OCI-LY3 (cell line): ENCODE results near the gene EMSY.

Source experiments
- H2AFZ ChIP-seq: fragments of 200-600, 300-600 bp; shearing (Covaris generic); 2 replicates; pipeline ENCODE4 v1.6.0; 2014; ENCODE audit warnings: antibody characterized with exemption, low read depth, low read length
- H3K27ac ChIP-seq: fragments of 200-600, 300-600 bp; sonication (generic); 2 replicates; pipeline ENCODE4 v1.5.1; 2014; ENCODE audit warnings: mild to moderate bottlenecking, low read length, moderate library complexity, mixed read lengths
- H3K27me3 ChIP-seq: fragments of 200-600, 300-600 bp; sonication (generic); 2 replicates; pipeline ENCODE4 v1.6.1; 2014; ENCODE audit warnings: low read depth, low read length, mixed read lengths
- H3K36me3 ChIP-seq: fragments of 200-600, 300-600 bp; sonication (generic); replicated peaks from 2 replicates; pipeline ENCODE3; 2014; ENCODE audit warnings: low read depth, low read length, mixed read lengths
- H3K4me1 ChIP-seq: fragments of 300-600, 200-600 bp; sonication (generic); 2 replicates; pipeline ENCODE4 v1.6.1; 2014; ENCODE audit warnings: low read length, mixed read lengths
- H3K4me2 ChIP-seq: fragments of 200-600, 300-600 bp; sonication (generic); 2 replicates; pipeline ENCODE4 v1.6.1; 2014; ENCODE audit warnings: low read length, mixed read lengths
- H3K4me3 ChIP-seq: fragments of 300-600, 200-600 bp; sonication (generic); 2 replicates; pipeline ENCODE4 v1.5.1; 2014; ENCODE audit warnings: antibody characterized with exemption, mild to moderate bottlenecking, low read length, moderate library complexity
- H3K79me2 ChIP-seq: fragments of 300-600, 200-600 bp; shearing (Covaris generic); 2 replicates; pipeline ENCODE4 v1.6.1; 2014; ENCODE audit warnings: mild to moderate bottlenecking, low read length, mixed read lengths
- H3K9ac ChIP-seq: fragments of 300-600, 200-600 bp; shearing (Covaris generic); 2 replicates; pipeline ENCODE4 v1.6.0; 2014; ENCODE audit warnings: mild to moderate bottlenecking, low read length, moderate library complexity
- H3K9me3 ChIP-seq: fragments of 200-600, 300-600 bp; shearing (Covaris generic); 2 replicates; pipeline ENCODE4 v1.6.1; 2014; ENCODE audit warnings: low read length, mixed read lengths; ENCODE audit not compliant: insufficient read depth
- H4K20me1 ChIP-seq: fragments of 200-600, 300-600 bp; sonication (generic); 2 replicates; pipeline ENCODE4 v1.6.1; 2016; ENCODE audit warnings: low read length, mixed read lengths; ENCODE audit not compliant: insufficient read depth
- EZH2phosphoT487 ChIP-seq: fragments of 200-600 bp; shearing (Covaris generic); IDR thresholded peaks from 2 replicates; pipeline ENCODE4 v1.6.1; 2018; ENCODE audit warnings: antibody characterized with exemption, mixed run types, low read depth
- TF ChIP-seq, protein P1 (sequence below): fragments of 200-600, 300-600 bp; sonication (generic); IDR thresholded peaks from 2 replicates; pipeline ENCODE4 v1.5.1; 2014; ENCODE audit warnings: antibody characterized with exemption, low read length, low read depth

The EMSY gene

DNA sequence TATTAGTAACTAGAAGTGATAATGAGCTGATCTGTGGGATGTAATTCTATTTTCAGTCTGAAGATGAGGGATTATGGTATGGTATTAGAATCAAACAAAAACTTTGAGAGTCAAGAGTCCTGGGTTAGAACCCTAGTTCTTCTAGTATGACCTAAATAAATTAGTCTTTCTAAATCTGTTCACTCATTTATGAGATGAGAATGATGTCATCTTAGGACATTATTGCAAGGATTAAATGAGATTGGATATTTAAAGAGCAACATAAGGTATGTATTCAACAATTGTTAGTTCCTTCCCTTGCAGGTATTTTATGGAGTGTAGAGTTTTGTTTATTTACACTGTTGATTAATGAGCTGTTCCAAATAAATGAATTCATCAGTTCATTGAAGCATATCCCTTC, 21.8 kb downstream of the EMSY start:
- Histone ChIP-seq H3K27ac (no peak overlapping the region), H3K9ac (no peak overlapping the region), H3K27me3 (no peaks in the 10 kb centered on the region), H4K20me1 (no peaks in the 10 kb centered on the region), H3K36me3 (peaks cover 29% of the 10 kb centered on the region), H2AFZ (no peak overlapping the region), H3K9me3 (no peaks in the 10 kb centered on the region), H3K79me2 (no peaks in the 10 kb centered on the region), H3K4me1 (no peaks in the 10 kb centered on the region), H3K4me3 (no peak overlapping the region), H3K4me2 (no peak overlapping the region)
- TF ChIP-seq, protein P1, sequence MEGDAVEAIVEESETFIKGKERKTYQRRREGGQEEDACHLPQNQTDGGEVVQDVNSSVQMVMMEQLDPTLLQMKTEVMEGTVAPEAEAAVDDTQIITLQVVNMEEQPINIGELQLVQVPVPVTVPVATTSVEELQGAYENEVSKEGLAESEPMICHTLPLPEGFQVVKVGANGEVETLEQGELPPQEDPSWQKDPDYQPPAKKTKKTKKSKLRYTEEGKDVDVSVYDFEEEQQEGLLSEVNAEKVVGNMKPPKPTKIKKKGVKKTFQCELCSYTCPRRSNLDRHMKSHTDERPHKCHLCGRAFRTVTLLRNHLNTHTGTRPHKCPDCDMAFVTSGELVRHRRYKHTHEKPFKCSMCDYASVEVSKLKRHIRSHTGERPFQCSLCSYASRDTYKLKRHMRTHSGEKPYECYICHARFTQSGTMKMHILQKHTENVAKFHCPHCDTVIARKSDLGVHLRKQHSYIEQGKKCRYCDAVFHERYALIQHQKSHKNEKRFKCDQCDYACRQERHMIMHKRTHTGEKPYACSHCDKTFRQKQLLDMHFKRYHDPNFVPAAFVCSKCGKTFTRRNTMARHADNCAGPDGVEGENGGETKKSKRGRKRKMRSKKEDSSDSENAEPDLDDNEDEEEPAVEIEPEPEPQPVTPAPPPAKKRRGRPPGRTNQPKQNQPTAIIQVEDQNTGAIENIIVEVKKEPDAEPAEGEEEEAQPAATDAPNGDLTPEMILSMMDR: no peak
- TF ChIP-seq EZH2phosphoT487: no peak

DNA sequence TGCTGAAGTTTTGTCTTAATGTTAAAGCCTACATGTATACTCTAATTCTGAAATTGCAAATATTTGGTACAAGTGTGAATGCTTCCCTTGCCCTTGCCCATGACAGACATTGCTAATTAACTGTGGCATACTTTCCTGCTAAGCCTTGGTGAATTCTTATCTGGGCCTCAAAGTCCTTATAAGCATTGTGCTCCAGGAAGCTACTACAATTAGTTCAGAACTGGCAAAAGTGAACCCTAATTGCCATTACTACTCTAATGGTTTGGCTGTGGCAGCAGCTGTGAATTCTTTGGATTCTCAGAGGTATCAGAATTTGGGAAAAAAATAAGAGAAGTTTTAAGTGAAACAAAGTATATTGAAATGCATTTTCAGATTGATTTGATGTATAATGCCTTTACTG, 24.3 kb downstream of the EMSY start:
- Histone ChIP-seq H3K9ac (no peak overlapping the region), H3K27ac (no peak overlapping the region), H3K9me3 (no peaks in the 10 kb centered on the region), H2AFZ (no peak overlapping the region), H4K20me1 (no peaks in the 10 kb centered on the region), H3K4me3 (no peak overlapping the region), H3K79me2 (no peaks in the 10 kb centered on the region), H3K27me3 (no peaks in the 10 kb centered on the region), H3K4me2 (no peak overlapping the region), H3K4me1 (no peaks in the 10 kb centered on the region), H3K36me3 (peaks cover 33% of the 10 kb centered on the region)
- TF ChIP-seq, protein P1: no peak
- TF ChIP-seq EZH2phosphoT487: no peak

DNA sequence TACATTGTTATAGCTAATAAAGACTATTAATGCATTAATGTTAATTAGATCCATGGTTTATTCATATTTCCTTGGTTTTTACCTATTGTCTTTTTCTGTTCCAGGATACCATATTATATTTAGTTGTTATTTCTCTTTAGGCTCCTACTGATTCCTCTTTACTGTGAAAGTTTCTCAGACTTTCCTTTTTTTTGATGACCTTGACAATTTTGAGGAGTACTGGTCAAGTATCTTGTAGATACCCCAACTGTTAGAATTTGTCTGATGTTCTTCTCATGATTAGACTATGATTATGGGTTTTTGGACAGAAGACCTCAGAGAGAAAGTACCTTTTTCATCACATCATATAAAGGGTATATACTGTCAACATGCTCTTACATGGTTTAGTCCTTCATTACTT, 26.6 kb downstream of the EMSY start:
- Histone ChIP-seq H3K27ac (no peak overlapping the region), H3K27me3 (no peaks in the 10 kb centered on the region), H3K79me2 (no peaks in the 10 kb centered on the region), H4K20me1 (no peaks in the 10 kb centered on the region), H3K4me1 (no peaks in the 10 kb centered on the region), H3K36me3 (peaks cover 29% of the 10 kb centered on the region), H3K9ac (no peak overlapping the region), H3K4me3 (no peak overlapping the region), H2AFZ (no peak overlapping the region), H3K9me3 (no peaks in the 10 kb centered on the region), H3K4me2 (no peak overlapping the region)
- TF ChIP-seq, protein P1: no peak
- no peak for TF ChIP-seq EZH2phosphoT487

DNA sequence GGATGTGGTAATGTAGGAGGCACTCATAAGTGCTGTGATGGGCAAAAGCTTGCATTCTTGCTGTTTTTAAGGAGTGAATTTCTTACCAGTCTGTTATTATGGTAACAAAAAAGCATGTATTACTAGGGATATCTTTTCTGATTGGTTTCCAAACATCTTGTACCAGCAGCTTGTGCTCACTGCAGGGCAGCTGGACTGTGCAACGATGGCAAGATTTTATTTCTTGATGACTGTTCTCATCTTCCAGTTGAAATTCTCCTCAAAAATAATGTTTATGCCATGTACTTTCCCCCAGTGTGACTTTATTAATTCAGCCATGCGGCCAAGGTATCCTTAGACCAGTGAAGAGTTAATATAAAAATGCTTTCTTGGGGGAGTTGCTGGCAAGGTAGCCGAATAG, 35.4 kb downstream of the EMSY start:
- TF ChIP-seq, protein P1: no peak
- no peak for TF ChIP-seq EZH2phosphoT487
- Histone ChIP-seq H3K79me2 (no peaks in the 10 kb centered on the region), H3K9ac (no peak overlapping the region), H3K9me3 (no peaks in the 10 kb centered on the region), H3K4me3 (no peak overlapping the region), H2AFZ (no peak overlapping the region), H3K27me3 (no peaks in the 10 kb centered on the region), H3K4me1 (no peaks in the 10 kb centered on the region), H4K20me1 (no peaks in the 10 kb centered on the region), H3K36me3 (peaks cover 23% of the 10 kb centered on the region), H3K4me2 (no peak overlapping the region), H3K27ac (no peak overlapping the region)
